Activated B cell treated with CpG ODN at 0.5 μM for 24 hours (primary cell): ENCODE results near the gene LRP5. TPM values are rescaled to one million over a fixed set of nuclear protein-coding genes. Genes with fewer than 3 reads are reported as not detected.

Experiments
- ATAC-seq: fragments of 200-7000 bp; cut with Tn5 transposase; one replicate; pipeline ENCODE4 v1.10.0; 2021; ENCODE audit warnings: low read depth, mild to moderate bottlenecking, moderate library complexity
- CTCF ChIA-PET: fragments of 350-600 bp; sonication (Branson Sonifier 250); formaldehyde crosslinking; loops from one replicate; lab custom pipeline; 2021; ENCODE audit warnings: antibody characterized with exemption; lab: Charles Lee
- POLR2A ChIA-PET: fragments of 350-600 bp; sonication (Branson Sonifier 250); formaldehyde crosslinking; loops from one replicate; lab custom pipeline; 2021; ENCODE audit warnings: antibody characterized with exemption; lab: Charles Lee
- DNase-seq: peaks from one replicate; pipeline ENCODE4 v3.0.0; 2022
- H3K27ac Mint-ChIP-seq: one replicate; pipeline ENCODE4 v1.8.0; 2020; ENCODE audit warnings: mixed read lengths
- H3K27me3 Mint-ChIP-seq: one replicate; pipeline ENCODE4 v1.8.0; 2021; ENCODE audit warnings: mixed read lengths
- H3K36me3 Mint-ChIP-seq: one replicate; pipeline ENCODE4 v1.8.0; 2021; ENCODE audit warnings: low read depth, mixed read lengths
- H3K4me1 Mint-ChIP-seq: one replicate; pipeline ENCODE4 v1.8.0; 2021; ENCODE audit warnings: mixed read lengths
- H3K4me3 Mint-ChIP-seq: one replicate; pipeline ENCODE4 v1.8.0; 2020; ENCODE audit warnings: mild to moderate bottlenecking, mixed read lengths
- H3K9me3 Mint-ChIP-seq: one replicate; pipeline ENCODE4 v1.8.0; 2020; ENCODE audit warnings: mixed read lengths
- CTCF ChIP-seq: fragments of 200-600 bp; IDR thresholded peaks from one replicate; pipeline ENCODE4 v1.8.0; 2022; ENCODE audit warnings: antibody characterized with exemption, mild to moderate bottlenecking
- intact Hi-C: fragments of 100-400 bp; cut with micrococcal nuclease; formaldehyde crosslinking; loops from one replicate; pipeline ENCODE4 v1.15.1; 2024
- total RNA-seq: library from RNA; stranded (reverse); gene quantifications from 2 replicates; pipeline ENCODE4 v1.2.3, GENCODE V29; 2022

LRP5 gene
- total RNA-seq, 1 donor from 2014 or later: 8.7 TPM

GRCh38 chr11:68424101-68424632 lies 111.8 kb downstream of the LRP5 start:
- ATAC-seq (no peak), DNase-seq (no peak)
- Mint-ChIP-seq H3K27me3 (no peaks in the 10 kb centered on the region), H3K36me3 (peaks cover 3% of the 10 kb centered on the region), H3K27ac (no peak overlapping the region), H3K9me3 (peaks cover 3% of the 10 kb centered on the region), H3K4me3 (no peak overlapping the region), H3K4me1 (no peaks in the 10 kb centered on the region)
- CTCF ChIA-PET: no interaction called here
- intact Hi-C loops: no loop called here
- POLR2A ChIA-PET: no interaction called here
- TF ChIP-seq CTCF: no peak

GRCh38 chr11:68424981-68425865 lies 112.8 kb downstream of the LRP5 start:
- intact Hi-C loops: no loop called here
- ChIA-PET POLR2A (no interaction called here), CTCF (no interaction called here)
- no peak for DNase-seq
- peaks cover 6% of the 10 kb centered on the region for H3K9me3 Mint-ChIP-seq
- no peak overlapping the region for H3K4me3 Mint-ChIP-seq
- H3K27me3 Mint-ChIP-seq: no peaks in the 10 kb centered on the region
- TF ChIP-seq CTCF: no peak
- no peak for ATAC-seq
- H3K36me3 Mint-ChIP-seq: peaks cover 9% of the 10 kb centered on the region
- H3K4me1 Mint-ChIP-seq: no peaks in the 10 kb centered on the region
- no peak overlapping the region for H3K27ac Mint-ChIP-seq

GRCh38 chr11:68425866-68426380 lies 113.5 kb downstream of the LRP5 start:
- DNase-seq: no peak
- no peak for TF ChIP-seq CTCF
- ATAC-seq: no peak
- Mint-ChIP-seq H3K9me3 (peaks cover 6% of the 10 kb centered on the region), H3K36me3 (peaks cover 15% of the 10 kb centered on the region), H3K4me1 (no peaks in the 10 kb centered on the region), H3K27ac (no peak overlapping the region), H3K4me3 (no peak overlapping the region), H3K27me3 (no peaks in the 10 kb centered on the region)
- ChIA-PET POLR2A (no interaction called here), CTCF (no interaction called here)
- intact Hi-C loops: no loop called here

- no peak overlapping the region for H3K4me3 Mint-ChIP-seq
- no peaks in the 10 kb centered on the region for H3K4me1 Mint-ChIP-seq
- H3K9me3 Mint-ChIP-seq: peaks cover 6% of the 10 kb centered on the region
- DNase-seq (no peak), ATAC-seq (no peak)
- intact Hi-C loops: no loop called here
- H3K27ac Mint-ChIP-seq: no peak overlapping the region
- H3K27me3 Mint-ChIP-seq: no peaks in the 10 kb centered on the region
- peaks cover 15% of the 10 kb centered on the region for H3K36me3 Mint-ChIP-seq
- no peak for TF ChIP-seq CTCF
- POLR2A ChIA-PET: interaction anchor here (0.6 kb wide), 1 partner anchor 39 kb away, joined by 8 read pairs; no protein-coding TSS in a partner anchor
- CTCF ChIA-PET: no interaction called here
Observed at GRCh38 chr11:68429661-68430060, 117.3 kb downstream of the LRP5 start.

- TF ChIP-seq CTCF: no peak
- ATAC-seq: no peak
- DNase-seq: no peak
- POLR2A ChIA-PET: no interaction called here
- no peaks in the 10 kb centered on the region for H3K4me1 Mint-ChIP-seq
- no peak overlapping the region for H3K27ac Mint-ChIP-seq
- H3K4me3 Mint-ChIP-seq: no peak overlapping the region
- CTCF ChIA-PET: no interaction called here
- H3K36me3 Mint-ChIP-seq: peaks cover 15% of the 10 kb centered on the region
- H3K27me3 Mint-ChIP-seq: no peaks in the 10 kb centered on the region
- intact Hi-C loops: no loop called here
- H3K9me3 Mint-ChIP-seq: peaks cover 6% of the 10 kb centered on the region
Observed at GRCh38 chr11:68430384-68430783, 118.0 kb downstream of the LRP5 start.
